Right atrium auricular region (tissue), 2 donors: ENCODE data around the gene BLID. TPM values are rescaled to one million over a fixed set of nuclear protein-coding genes. Genes with fewer than 3 reads are reported as not detected.

Experiments used
- DNase-seq: peaks from one replicate; pipeline ENCODE4 v3.0.0-alpha.2; 2019; ENCODE audit warnings: low spot score
- H3K27ac ChIP-seq, 2 donors: fragments of 200-600 bp; sonication (generic); 1 replicate in 1 of 2; 2 replicates in 1 of 2; pipeline ENCODE4 v1.5.1; 2016 to 2019
- H3K27me3 ChIP-seq, 2 donors: fragments of 200-600 bp; sonication (generic); one replicate each; pipeline versions ENCODE4 v1.5.1 to v1.6.0; 2017 to 2019
- H3K36me3 ChIP-seq: fragments of 200-600 bp; sonication (generic); one replicate; pipeline ENCODE4 v1.5.1; 2016
- H3K4me1 ChIP-seq, 2 donors: fragments of 200-600 bp; sonication (generic); one replicate each; pipeline versions ENCODE4 v1.5.1 to v1.6.0; 2017 to 2019
- H3K4me3 ChIP-seq, 2 donors: fragments of 200-600 bp; sonication (generic); 1 replicate in 1 of 2; 2 replicates in 1 of 2; pipeline ENCODE4 v1.5.1; 2017 to 2019; ENCODE audit warnings: mild to moderate bottlenecking in 1 of 2, moderate library complexity in 1 of 2
- H3K9me3 ChIP-seq, 2 donors: fragments of 200-600 bp; sonication (generic); one replicate each; pipeline ENCODE4 v1.5.1; 2019
- CTCF ChIP-seq, 2 donors: fragments of 200-600 bp; sonication (generic); IDR thresholded peaks; one replicate each; pipeline ENCODE4 v1.5.1; 2019; ENCODE audit warnings: antibody characterized with exemption in 2 of 2
- total RNA-seq, 2 donors: library from RNA; depleted of rRNA; stranded (reverse); fragments of >200 nt; gene quantifications; one replicate each; pipeline ENCODE4 v1.1.0, GENCODE V29; 2016

The BLID gene
- total RNA-seq, 2 donors from 2014 or later: 1.1 to 1.2 TPM

- TF ChIP-seq CTCF (IDR thresholded peaks at IDR 0.05): no peak
- H3K4me1 ChIP-seq: peaks cover 0 to 24% of the 10 kb centered on the region in 2 donors
- no peak for DNase-seq
- H3K27me3 ChIP-seq: peaks cover 0 to 3% of the 10 kb centered on the region in 2 donors
- H3K4me3 ChIP-seq: no peak overlapping the region
- no peaks in the 10 kb centered on the region for H3K36me3 ChIP-seq
- no peaks in the 10 kb centered on the region for H3K9me3 ChIP-seq
- H3K27ac ChIP-seq: peak overlapping the region in 1 of 2 donors; percentile 91
These were observed 12.3 kb downstream of the BLID start for GRCh38 chr11:122103726-122104125.

GRCh38 chr11:122103321-122103720 is 12.7 kb downstream of the BLID start:
- TF ChIP-seq CTCF (IDR thresholded peaks at IDR 0.05): no peak
- H3K36me3 ChIP-seq: no peaks in the 10 kb centered on the region
- peak overlapping the region in 1 of 2 donors; percentile 91 for H3K27ac ChIP-seq
- H3K4me1 ChIP-seq: peaks cover 0 to 20% of the 10 kb centered on the region in 2 donors
- no peaks in the 10 kb centered on the region for H3K9me3 ChIP-seq
- peaks cover 0 to 3% of the 10 kb centered on the region in 2 donors for H3K27me3 ChIP-seq
- DNase-seq: no peak
- H3K4me3 ChIP-seq: no peak overlapping the region

- H3K9me3 ChIP-seq: no peaks in the 10 kb centered on the region
- DNase-seq: no peak
- TF ChIP-seq CTCF (IDR thresholded peaks at IDR 0.05): no peak
- peaks cover 0 to 3% of the 10 kb centered on the region in 2 donors for H3K27me3 ChIP-seq
- H3K4me3 ChIP-seq: no peak overlapping the region
- no peaks in the 10 kb centered on the region for H3K36me3 ChIP-seq
- H3K27ac ChIP-seq: peak overlapping the region; percentile 85 to 91
- peaks cover 0 to 14% of the 10 kb centered on the region in 2 donors for H3K4me1 ChIP-seq
These were observed 13.6 kb downstream of the BLID start for GRCh38 chr11:122102426-122102825.

- peak overlapping the region; percentile 85 to 91 for H3K27ac ChIP-seq
- H3K27me3 ChIP-seq: peaks cover 0 to 3% of the 10 kb centered on the region in 2 donors
- peaks cover 0 to 10% of the 10 kb centered on the region in 2 donors for H3K4me1 ChIP-seq
- peak; percentile 46 to 84 for TF ChIP-seq CTCF (IDR thresholded peaks at IDR 0.05)
- H3K9me3 ChIP-seq: no peaks in the 10 kb centered on the region
- H3K4me3 ChIP-seq: peak overlapping the region; percentile 51 to 59
- DNase-seq: peak; percentile 85
- no peaks in the 10 kb centered on the region for H3K36me3 ChIP-seq
These were observed 14.3 kb downstream of the BLID start for GRCh38 chr11:122101625-122102291.

GRCh38 chr11:122100756-122101080 is 15.3 kb downstream of the BLID start:
- TF ChIP-seq CTCF (IDR thresholded peaks at IDR 0.05): no peak
- DNase-seq: peak; percentile 67
- Histone ChIP-seq H3K4me3 (peak overlapping the region; percentile 51 to 59), H3K9me3 (no peaks in the 10 kb centered on the region), H3K27ac (peak overlapping the region; percentile 85 to 91), H3K36me3 (no peaks in the 10 kb centered on the region), H3K4me1 (peaks cover 0 to 7% of the 10 kb centered on the region in 2 donors), H3K27me3 (peaks cover 0 to 3% of the 10 kb centered on the region in 2 donors)
